HG02623 (cell line): Measurements from ENCODE around the gene ARSB.
"Not testable (repeated sequence)": the region's sequence is repeated elsewhere in the genome, so short reads cannot be mapped to it uniquely, and the experiment has no call there.

Experiments used
- ATAC-seq: cut with Tn5 transposase; IDR thresholded peaks from one replicate; pipeline ENCODE4 v1.9.1; 2021; ENCODE audit warnings: moderate library complexity; ENCODE audit not compliant: unreplicated experiment

The ARSB gene

GRCh38 chr5:78785454-78785853 lies 199.7 kb downstream of the ARSB start:
- no peak for ATAC-seq

DNA sequence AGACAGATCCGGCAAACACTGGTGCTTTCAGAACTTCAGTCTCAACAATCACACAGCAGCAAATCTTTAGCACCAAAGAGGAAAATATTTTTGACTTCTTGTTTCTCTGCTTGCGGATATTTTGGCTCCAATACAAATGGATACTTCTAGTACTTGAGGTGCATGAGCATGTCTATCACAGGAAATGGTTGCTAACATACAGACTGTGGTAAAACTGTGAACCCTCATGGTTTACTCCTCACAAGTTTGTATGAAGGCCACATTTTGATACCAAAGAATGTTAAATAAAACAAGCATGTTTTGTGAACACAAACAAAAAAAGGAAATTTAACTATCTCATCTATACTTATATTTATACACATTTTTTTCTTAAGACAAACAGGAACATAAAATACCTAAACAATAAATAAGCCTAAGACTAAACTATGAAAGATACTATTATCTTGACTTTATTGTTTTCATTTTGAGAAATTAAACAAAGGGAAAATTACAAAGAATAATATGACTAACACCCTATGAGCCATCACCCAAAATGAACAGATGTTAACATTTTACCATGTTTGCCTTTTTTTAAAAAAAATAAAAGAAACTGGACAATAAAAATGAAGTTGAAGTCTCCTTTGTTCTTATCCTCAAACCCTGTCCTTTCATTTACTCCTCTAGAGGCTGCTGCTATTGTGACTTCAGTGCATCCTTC lies 201.5 kb downstream of the ARSB start:
- no peak for ATAC-seq

DNA sequence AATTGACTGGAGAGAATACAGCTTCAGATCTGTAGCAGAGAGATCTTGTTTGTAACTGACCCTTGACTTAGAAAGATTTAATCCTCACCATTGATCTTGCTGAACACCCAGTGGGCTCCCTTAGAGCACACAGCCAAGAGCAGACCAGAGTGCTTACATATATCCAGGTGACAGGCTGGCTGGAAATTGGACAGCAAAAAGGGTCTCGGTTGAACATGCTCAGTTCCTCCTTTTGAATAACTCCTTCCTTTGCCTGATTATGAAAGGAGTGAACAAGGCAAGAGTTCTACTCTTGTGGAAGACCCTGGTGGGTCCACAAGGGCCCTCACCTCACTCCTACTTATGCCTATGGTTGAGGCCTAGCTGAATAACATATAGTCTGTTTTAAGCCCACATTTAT lies 202.4 kb downstream of the ARSB start:
- no peak for ATAC-seq

DNA sequence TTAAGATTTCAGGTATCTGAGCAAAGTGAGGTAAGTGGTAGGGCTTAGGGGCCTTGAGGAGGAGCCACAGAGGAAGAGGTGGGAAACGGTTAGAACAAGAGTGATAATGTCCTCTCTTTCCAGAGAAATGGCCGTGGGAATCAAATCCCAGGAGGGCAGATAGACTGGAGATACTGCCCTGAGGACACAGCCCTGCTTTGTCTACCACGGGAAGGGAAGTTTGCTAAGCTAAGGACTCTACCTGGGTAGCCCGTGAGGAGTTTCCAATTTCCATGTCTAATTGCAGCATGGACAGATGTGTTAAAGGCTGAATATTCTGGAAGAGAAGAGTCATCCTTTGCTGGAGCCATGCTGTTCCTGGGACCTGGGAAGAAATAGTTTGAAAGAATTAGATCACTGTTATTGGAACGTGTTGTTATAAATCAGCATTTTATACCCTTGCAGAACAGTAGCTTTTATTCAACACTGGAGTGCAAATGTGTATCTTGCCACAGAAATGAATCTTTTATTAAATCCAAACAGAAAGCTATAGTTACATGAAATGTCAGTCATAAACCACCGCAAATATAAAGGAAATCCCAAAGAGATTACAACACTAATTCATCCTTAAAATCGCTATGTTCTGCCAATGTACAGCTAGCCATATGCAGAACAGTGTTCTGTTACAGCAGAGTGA lies 203.4 kb downstream of the ARSB start:
- ATAC-seq, result no peak

DNA sequence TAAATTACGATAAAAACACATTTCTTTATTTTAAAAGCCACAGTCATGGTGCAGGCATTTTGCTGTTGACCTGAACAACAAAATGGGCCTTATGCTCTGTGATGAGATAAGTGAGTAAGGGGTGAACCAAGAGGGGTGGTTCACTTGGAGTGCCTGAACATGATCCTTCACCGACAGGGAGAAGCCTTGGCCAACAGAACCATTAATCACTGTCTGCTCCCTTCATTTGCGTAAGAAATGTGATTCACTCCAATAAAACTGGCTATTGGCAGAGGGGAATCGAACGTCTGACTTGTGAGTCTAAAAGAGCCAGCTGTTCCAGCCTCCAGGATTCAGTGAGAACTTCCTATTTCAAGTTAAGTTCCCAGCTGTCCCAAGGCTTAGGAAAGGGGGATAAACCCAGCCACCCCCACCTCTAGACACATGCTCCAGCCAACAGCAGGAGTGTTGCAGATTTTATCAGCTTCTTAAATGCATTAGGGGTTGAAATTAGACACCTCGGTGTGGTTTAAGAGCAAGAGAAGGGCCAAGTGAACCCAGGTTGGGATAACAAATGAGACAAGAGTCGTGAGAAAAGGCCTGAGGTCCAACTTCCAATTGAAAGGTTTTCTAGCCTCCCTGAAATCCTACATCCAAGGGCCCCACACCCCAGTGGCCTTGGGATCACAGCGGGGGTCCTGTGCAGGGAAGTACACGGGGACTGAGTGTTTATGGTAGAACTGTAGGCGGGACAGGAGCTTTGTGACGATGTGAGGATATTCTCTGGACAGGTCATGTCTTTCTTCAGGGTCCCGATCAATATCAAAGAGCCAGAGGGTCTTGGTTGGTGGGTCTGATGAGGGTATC lies 205.1 kb downstream of the ARSB start:
- ATAC-seq, result no peak

GRCh38 chr5:78779262-78779661 lies 205.8 kb downstream of the ARSB start:
- ATAC-seq, result no peak

DNA sequence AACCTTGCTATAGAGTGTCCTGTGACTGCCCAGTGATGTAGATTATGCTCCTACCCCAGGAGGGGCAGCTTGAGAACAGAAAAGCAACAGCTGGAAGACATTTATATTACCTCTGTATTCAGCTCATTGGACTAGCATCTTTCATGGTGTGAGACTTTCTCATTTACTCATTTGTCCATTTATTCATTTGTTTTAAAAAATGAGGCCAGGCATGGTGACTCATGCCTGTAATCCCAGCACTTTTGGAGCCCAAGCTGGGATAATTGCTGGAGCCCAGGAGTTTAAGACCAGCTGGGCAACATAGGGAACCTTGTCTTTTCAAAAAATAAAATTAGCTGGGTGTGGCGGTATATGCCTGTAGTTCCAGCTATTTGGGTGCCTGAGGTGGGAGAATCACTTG lies 206.6 kb downstream of the ARSB start:
- ATAC-seq, result no peak

GRCh38 chr5:78777901-78778300 lies 207.2 kb downstream of the ARSB start:
- no peak for ATAC-seq

DNA sequence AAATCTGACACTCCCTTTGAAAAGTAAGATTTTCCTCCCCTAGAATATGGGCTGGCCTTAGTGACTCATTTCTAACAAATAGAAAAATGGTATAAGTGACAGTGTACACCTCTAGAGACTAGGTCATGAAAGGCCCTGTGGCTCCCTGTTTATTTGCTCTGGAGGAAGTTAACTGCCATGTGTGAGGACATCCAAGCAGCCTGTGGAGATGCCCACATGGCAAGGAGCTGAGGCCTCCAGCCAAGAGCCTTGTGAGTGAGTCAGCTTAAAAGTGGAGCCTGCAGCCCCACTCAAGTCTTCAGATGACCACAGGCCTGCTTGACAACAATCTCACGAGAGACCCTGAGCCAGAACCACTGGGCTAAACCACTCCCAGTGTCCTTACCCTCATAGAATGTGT lies 208.5 kb downstream of the ARSB start:
- no peak for ATAC-seq

DNA sequence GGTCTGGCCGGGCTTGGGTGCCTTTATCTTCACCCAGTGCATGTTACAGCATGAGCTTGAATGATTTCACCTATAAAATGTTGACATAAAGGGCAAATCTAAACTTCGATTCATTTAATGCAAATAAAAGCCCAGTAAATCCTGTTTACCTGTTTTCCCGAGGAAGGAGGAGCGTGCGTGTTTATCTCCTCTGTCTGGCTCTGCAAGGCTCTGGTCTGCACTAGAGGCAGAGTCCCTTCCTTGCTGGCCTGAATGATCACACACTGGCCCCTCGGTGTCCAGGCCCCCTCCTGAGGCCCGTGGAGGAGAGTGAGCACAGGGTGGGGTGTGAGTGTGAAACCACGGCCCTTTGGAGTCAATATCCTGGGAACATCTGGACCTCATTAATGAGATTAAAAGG lies 211.5 kb downstream of the ARSB start:
- no peak for ATAC-seq

GRCh38 chr5:78771260-78772205 lies 213.6 kb downstream of the ARSB start:
- ATAC-seq, result no peak

DNA sequence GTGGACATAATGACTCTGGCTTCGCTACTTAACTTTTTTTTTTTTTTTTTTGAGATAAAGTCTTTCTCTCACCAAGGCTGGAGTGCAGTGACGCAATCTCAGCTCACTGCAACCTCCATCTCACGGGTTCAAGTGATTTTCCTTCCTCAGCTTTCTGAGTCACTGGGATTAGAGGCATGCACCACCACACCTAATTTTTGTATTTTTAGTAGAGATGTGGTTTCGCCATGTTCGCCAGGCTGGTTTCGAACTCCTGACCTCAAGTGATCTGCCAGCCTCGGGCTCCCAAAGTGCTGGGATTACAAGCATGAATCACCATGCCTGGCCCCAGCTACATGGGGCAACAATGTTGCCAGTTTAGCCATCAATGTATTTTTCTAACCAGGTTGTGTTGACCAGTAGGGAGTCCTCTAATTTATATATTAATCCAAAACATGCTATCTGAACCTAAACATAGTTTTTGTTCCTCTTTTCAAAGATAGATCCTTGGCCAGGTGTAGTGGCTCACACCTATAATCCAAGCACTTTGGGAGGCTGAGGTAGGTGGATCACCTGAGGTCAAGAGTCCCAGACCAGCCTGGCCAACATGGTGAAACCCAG lies 216.2 kb downstream of the ARSB start:
- ATAC-seq, result no peak

GRCh38 chr5:78766412-78766762 lies 218.7 kb downstream of the ARSB start:
- ATAC-seq, result no peak

DNA sequence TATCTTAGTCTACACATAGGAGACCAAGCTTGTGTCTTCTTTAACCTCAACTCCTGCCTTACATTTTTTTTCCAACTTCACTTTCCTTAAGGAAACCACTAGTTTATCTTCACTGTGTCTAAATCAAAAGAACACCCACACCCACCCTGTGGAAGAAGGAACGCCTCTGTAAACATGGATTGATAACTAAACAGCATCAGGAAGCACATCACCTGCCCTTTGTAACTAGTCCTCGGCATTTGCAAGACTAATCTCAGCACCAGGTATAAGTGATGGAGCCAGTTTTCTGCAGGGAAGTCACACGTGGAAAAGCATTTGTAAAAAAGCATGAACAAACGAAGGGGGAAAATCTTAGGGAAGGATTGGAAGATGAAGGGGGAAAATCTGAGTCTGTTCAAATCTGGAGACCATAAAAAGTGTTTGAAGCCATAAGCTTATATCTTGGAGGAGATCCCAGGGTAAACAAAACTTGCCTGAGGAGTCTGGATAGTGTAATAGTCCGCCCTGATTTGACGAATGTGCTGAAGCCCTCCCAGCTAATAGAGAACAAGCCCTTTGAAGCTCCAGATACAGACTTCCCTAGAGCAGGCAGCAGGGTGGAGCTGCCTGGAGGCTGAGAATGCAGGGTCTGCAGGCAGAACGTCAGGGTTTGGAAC lies 219.2 kb downstream of the ARSB start:
- ATAC-seq, result no peak

- ATAC-seq, result no peak
Observed at GRCh38 chr5:78765116-78765515, 220.0 kb downstream of the ARSB start.

DNA sequence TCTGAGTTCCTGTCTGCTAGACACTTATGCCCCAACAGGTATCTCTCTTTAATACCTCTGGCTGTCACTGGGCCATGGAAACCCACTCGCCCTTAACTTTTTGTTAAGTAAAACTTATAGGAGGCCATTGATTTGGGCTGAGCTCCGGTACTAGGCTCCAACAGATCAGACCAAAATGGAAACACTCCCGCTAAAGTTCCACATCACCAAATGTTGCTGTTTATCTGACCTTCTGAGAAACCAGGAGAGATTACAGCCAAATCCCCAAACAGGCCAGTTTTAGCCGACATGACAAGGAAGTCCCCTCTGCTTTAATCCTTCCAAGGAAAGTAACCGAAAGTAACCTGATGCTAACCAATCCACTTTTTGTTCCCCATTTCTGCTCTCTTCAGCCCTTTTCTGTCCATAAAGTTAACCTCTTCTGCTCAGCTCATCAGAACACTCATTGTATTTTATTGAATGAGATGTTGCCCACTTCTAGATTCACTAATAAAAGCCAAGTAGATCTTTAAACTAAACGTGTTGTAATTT lies 221.4 kb downstream of the ARSB start:
- no peak for ATAC-seq

DNA sequence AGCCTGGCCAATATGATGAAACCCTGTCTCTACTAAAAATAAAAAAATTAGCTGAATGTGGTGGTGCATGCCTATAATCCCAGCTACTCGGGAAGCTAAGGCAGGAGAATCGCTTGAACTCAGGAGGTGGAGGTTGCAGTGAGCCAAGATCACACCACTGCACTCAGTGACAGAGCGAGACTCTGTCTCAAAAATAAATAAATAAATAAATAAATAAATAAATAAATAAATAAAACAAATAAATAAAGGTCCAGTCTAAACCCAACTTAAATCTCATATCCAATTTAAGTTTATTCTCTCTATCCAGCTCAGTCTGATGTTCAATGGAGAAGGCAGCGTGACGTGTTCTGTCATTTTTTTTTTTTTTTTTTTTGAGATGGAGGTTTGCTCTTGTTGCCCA lies 222.4 kb downstream of the ARSB start:
- not testable (repeated sequence) for ATAC-seq

DNA sequence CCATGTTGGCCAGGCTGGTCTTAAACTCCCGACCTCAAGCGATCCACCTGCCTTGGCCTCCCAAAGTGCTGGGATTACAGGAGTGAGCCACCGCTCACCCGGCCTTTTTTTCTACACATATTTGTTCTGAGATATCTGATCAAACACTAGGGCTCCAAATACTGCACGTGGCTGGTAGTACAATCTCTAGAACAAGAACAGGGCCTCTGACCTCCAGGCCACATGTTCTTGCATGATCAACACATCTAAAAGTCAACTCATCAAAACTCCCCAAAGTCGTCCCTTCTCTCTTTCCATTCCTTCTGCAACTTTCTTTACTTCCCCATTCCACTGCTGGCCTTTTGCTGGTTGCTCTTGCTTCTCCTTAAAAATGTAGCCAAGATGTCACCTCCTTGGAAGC lies 223.3 kb downstream of the ARSB start:
- no peak for ATAC-seq

DNA sequence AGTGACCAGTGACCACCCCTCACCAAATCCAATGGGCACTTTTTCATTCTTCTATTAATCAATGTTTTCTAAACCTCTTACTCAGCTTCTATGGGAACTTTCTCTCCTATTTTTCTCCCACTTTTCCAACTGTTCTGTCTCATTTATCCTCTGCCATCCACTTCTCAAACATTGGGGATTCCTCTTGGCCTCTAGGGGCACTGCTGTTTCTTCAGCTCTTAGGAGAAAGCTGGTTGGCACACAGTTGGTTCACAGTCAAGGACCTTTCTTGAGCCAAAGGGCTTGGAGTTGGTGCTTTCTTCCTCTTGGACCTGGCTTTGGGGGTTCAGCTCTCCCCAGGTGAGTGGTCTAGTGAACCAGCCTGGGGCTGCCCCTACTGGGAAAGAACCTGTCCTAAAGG lies 224.3 kb downstream of the ARSB start:
- no peak for ATAC-seq

GRCh38 chr5:78760366-78760765 lies 224.7 kb downstream of the ARSB start:
- no peak for ATAC-seq
